Measurements from ENCODE around the gene SPTAN1. TPM values are rescaled to one million over a fixed set of nuclear protein-coding genes. Genes with fewer than 3 reads are reported as not detected.
A peak's percentile ranks its signal among the peaks of the same experiment; 100 is the strongest.

The SPTAN1 gene
- total and polyA plus RNA-seq, 2 of the 4 experiments (the other 2 are of a cell fraction), result 275 to 327 TPM

DNA sequence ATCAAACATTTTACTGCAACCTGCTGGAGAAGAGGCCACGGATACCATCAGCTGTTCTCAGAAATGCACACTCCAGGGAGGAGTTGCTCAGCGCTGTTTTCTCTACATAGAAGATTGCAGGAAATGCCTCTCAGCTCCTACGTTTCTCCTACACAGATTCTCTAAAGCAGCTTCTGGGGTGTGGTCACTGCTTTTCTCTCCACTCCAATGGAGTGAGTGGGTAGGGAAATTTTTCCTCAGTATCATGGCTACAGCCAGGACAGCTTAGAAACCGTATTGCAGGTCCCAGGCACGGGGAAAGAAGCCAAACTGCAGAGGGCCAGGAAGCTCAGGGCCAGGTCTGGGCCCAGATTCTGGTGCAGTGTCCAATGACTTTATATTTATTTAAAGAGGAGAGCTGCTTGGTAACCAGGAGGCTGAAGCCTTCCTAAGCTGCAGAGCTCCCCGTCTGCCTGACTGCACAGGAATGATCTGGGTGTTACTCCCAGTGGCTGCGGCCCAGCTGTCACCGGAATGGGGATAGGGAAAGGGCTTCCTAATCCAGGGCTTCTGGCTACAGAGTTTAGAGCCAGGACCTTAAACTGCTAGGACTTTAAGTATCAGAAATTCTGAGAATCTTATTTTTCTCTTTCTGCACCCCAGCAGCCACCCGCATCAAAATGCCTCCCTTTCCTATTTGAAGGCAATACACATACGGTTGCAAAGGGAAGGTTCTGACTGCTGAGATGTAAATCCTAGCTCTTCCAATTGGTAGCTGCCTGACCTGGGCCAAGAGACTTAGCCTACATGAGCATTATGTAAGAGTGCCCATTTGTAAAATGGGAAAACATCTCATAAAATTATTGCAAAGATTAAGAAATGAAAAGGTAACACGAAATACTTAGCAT lies 1.4 kb upstream of the SPTAN1 start:
- in situ Hi-C loops (cut with MboI; ENCODE audit: low sequenced_read_pairs) (loop anchor here (10.0 kb wide), 1 partner anchor 256 kb away; no protein-coding TSS in a partner anchor), dilution Hi-C loops (cut with HindIII; ENCODE audit: low sequenced_read_pairs, unreplicated experiment) (no loop called here), intact Hi-C loops (cut with micrococcal nuclease) (no loop called here)
- Histone ChIP-seq H2BK120ac (ENCODE audit: low read depth, low read length) (peak overlapping the region; percentile 72), H2AK5ac (ENCODE audit: low read depth, low read length) (peak overlapping the region; percentile 37), H3K4me2 (ENCODE audit: low read depth, low read length) (peak overlapping the region; percentile 88), H4K20me1 (ENCODE audit: insufficient read depth, low read length) (peaks cover 28% of the 10 kb centered on the region), H3K4ac (ENCODE audit: low read depth, low read length) (peak overlapping the region; percentile 68), H2BK20ac (ENCODE audit: low read depth, low read length) (peak overlapping the region; percentile 21; the same call in 1 of the 2 replicates), H3K27ac (ENCODE audit: insufficient read depth, low read length) (peak overlapping the region; percentile 57), H3K23ac (ENCODE audit: low read depth, low read length) (peak overlapping the region; percentile 72), H4K8ac (ENCODE audit: low read depth in 2 of 2, low read length in 2 of 2) (peak overlapping the region; percentile 71 to 93), H2AK9ac (replicated peaks; ENCODE audit: low read depth, low read length, poor library complexity) (peak overlapping the region; percentile 77), H3K9me1 (ENCODE audit: insufficient read depth, low read length) (peaks cover 4% of the 10 kb centered on the region; the same call in 1 of the 2 replicates), H2AFZ (replicated peaks; ENCODE audit: low read length, poor library complexity) (peak overlapping the region; percentile 85), H3K27me3 (ENCODE audit: control insufficient read depth, insufficient read depth, low read length) (no peaks in the 10 kb centered on the region), H3K9me3 (ENCODE audit: control insufficient read depth, insufficient read depth, low read length) (no peaks in the 10 kb centered on the region), H3K14ac (replicated peaks; ENCODE audit: low read depth, low read length) (peak overlapping the region; percentile 38), H3K4me1 (ENCODE audit: control insufficient read depth, insufficient read depth, low read length) (peaks cover 13% of the 10 kb centered on the region), H3K4me3 (ENCODE audit: insufficient read depth, low read depth, low read length) (peak overlapping the region; percentile 68; the same call in 1 of the 2 replicates), H3K79me1 (ENCODE audit: low read depth in 1 of 2, low read length in 2 of 2) (peaks cover 0 to 42% of the 10 kb centered on the region in 2 experiments; a peak in 2 of 4 replicates), H3K9ac (ENCODE audit: low read depth, low read length) (peak overlapping the region; percentile 84), H2BK5ac (ENCODE audit: low read depth, low read length, poor library complexity, severe bottlenecking) (peak overlapping the region; percentile 92), H4K5ac (ENCODE audit: low read depth, low read length) (peak overlapping the region; percentile 68), H3K36me3 (ENCODE audit: control insufficient read depth, insufficient read depth, low read length) (no peaks in the 10 kb centered on the region), H2BK15ac (ENCODE audit: low read depth, low read length) (peak overlapping the region; percentile 50; the same call in 1 of the 3 replicates), H3K56ac (ENCODE audit: extremely low read depth, insufficient read depth, low read length) (peak overlapping the region; percentile 77; the same call in 1 of the 2 replicates), H3K18ac (ENCODE audit: low read depth, low read length) (peak overlapping the region; percentile 33; the same call in 1 of the 2 replicates), H4K91ac (ENCODE audit: insufficient read depth, low read depth, low read length) (peak overlapping the region; percentile 37)
- ChIA-PET POLR2A (ENCODE audit: unreplicated experiment) (interaction anchor here (0.6 kb wide), 1 partner anchor 411 kb away, joined by 3 read pairs; no protein-coding TSS in a partner anchor), CTCF (interaction anchor here (1.2 kb wide), 1 partner anchor 11 kb away, joined by 4 read pairs; no protein-coding TSS in a partner anchor)
- WGBS, 2 experiments (ENCODE audit: extremely low coverage in 2 of 2, insufficient read length in 1 of 2), result 43% methylated on average over 3 of the region's 11 CpGs; no CpG with 5 or more reads in 1 of the 2 experiments
- DNase-seq, result peak; percentile 24
- no peak for ATAC-seq (ENCODE audit: low read depth)
- BruUV-seq (replicated peaks), result no TSS peak
- TF ChIP-seq BHLHE40 (IDR thresholded peaks at IDR 0.05; ENCODE audit: low read depth, low read length) (no peak), NFE2L2 (IDR thresholded peaks at IDR 0.05; ENCODE audit: low read depth, low read length) (no peak), USF2 (IDR thresholded peaks at IDR 0.05; ENCODE audit: low read depth, low read length) (no peak), RCOR1 (IDR thresholded peaks at IDR 0.05; ENCODE audit: insufficient replicate concordance, low read length) (no peak), MAZ (IDR thresholded peaks at IDR 0.05; ENCODE audit: borderline replicate concordance, low read depth, low read length) (no peak), SMC3 (IDR thresholded peaks at IDR 0.05; ENCODE audit: low read depth, low read length) (no peak), CTCF (conservative IDR thresholded peaks at IDR 0.05; ENCODE audit: low read depth, low read length) (no peak), FOS (IDR thresholded peaks at IDR 0.05; ENCODE audit: low read depth, low read length) (no peak), CEBPB (IDR thresholded peaks at IDR 0.05; ENCODE audit: low read depth, low read length) (no peak), MAFK (IDR thresholded peaks at IDR 0.05; ENCODE audit: low read depth, low read length) (no peak), RFX5 (IDR thresholded peaks at IDR 0.05; ENCODE audit: low read depth, low read length) (no peak)
- TF ChIP-seq, protein P1, sequence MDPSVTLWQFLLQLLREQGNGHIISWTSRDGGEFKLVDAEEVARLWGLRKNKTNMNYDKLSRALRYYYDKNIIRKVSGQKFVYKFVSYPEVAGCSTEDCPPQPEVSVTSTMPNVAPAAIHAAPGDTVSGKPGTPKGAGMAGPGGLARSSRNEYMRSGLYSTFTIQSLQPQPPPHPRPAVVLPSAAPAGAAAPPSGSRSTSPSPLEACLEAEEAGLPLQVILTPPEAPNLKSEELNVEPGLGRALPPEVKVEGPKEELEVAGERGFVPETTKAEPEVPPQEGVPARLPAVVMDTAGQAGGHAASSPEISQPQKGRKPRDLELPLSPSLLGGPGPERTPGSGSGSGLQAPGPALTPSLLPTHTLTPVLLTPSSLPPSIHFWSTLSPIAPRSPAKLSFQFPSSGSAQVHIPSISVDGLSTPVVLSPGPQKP (IDR thresholded peaks at IDR 0.05; ENCODE audit: borderline replicate concordance, low read depth, low read length), result no peak
